Adrenal gland (tissue), 5 donors: ENCODE results near the gene SLITRK2.

Source experiments
- CTCF ChIP-seq, 6 experiments: fragments of 450-650 bp in 4 of 6; fragments of 200-600 bp in 2 of 6; sonication (generic) in 1 of 6; IDR thresholded peaks; 1 replicate in 5 of 6; 2 replicates in 1 of 6; pipeline versions ENCODE4 v1.5.1 to v1.8.0; 2016 to 2021; ENCODE audit warnings: antibody characterized with exemption in 6 of 6, mild to moderate bottlenecking in 2 of 6, moderate library complexity in 1 of 6
- POLR2A ChIP-seq, 2 donors: fragments of 450-650 bp; IDR thresholded peaks; one replicate each; pipeline ENCODE4 v1.6.1; 2017; ENCODE audit warnings: antibody characterized with exemption in 2 of 2, mild to moderate bottlenecking in 2 of 2, moderate library complexity in 1 of 2
- donor health status: DM: no; HTN: no; CAD: no.

DNA sequence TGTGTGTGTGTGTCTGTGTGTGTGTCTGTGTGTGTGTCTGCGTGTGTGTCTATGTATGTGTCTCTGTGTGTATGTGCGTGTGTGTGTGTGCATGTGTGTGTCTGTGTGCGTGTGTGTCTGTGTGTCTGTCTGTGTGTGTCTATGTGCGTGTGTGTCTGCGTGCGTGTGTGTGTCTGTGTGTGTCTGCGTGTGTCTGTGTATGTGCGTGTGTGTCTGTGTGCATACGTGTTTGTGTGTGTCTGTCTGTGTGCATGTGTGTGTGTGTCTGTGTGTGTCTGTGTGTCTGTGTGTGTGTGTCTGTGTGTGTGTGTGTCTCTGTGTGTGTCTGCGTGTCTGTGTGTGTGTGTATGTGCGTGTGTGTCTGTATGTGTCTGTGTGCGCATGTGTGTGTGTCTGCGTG is 35.6 kb downstream of the SLITRK2 start:
- TF ChIP-seq CTCF (IDR thresholded peaks at IDR 0.05) (no peak), POLR2A (IDR thresholded peaks at IDR 0.05) (no peak)
